ENCODE measurements around the gene ASPM. TPM values are rescaled to one million over a fixed set of nuclear protein-coding genes. Genes with fewer than 3 reads are reported as not detected.

The ASPM gene
- total and polyA plus RNA-seq, 2 donors (not counting 1 experiment from before 2014, with no cell fraction given), result 0.13 to 0.27 TPM

GRCh38 chr1:197103300-197103699 lies 43.2 kb downstream of the ASPM start:
- TF ChIP-seq EZH2 (IDR thresholded peaks at IDR 0.05; ENCODE audit: borderline replicate concordance, insufficient read depth, low read depth, low read length, poor library complexity, severe bottlenecking) (no peak), CTCF (IDR thresholded peaks at IDR 0.05) (no peak)
- intact Hi-C loops (cut with micrococcal nuclease), result no loop called here
- H2AFZ ChIP-seq (ENCODE audit: insufficient read depth, low read depth, low read length, poor library complexity, severe bottlenecking), result no peak overlapping the region
- H4K20me1 ChIP-seq (ENCODE audit: control insufficient read depth, insufficient read depth, low read length, poor library complexity, severe bottlenecking), result no peaks in the 10 kb centered on the region
- no peaks in the 10 kb centered on the region for H3K9me3 ChIP-seq (ENCODE audit: control extremely low read depth in 1 of 3, control insufficient read depth in 2 of 3, insufficient read depth in 1 of 3, low read length in 2 of 3)
- no peaks in the 10 kb centered on the region for H3K79me2 ChIP-seq (ENCODE audit: control insufficient read depth, insufficient read depth, low read length)
- Mint-ChIP-seq H3K27ac (no peak overlapping the region), H3K4me1 (no peaks in the 10 kb centered on the region), H3K27me3 (no peaks in the 10 kb centered on the region), H3K9me3 (ENCODE audit: insufficient read depth) (no peaks in the 10 kb centered on the region), H3K4me3 (no peak overlapping the region)
- no peak for ATAC-seq (ENCODE audit: low read depth)
- POLR2A ChIA-PET, result no interaction called here
- CTCF ChIA-PET, result no interaction called here
- H3K4me1 ChIP-seq (ENCODE audit: control insufficient read depth in 2 of 2, insufficient read depth in 2 of 2, low read length in 2 of 2), result no peaks in the 10 kb centered on the region
- no peak overlapping the region for H3K27ac ChIP-seq (ENCODE audit: low read length in 2 of 2)
- no peaks in the 10 kb centered on the region for H3K27me3 ChIP-seq (replicated peaks in 1 of 4; ENCODE audit: control extremely low read depth in 1 of 4, control insufficient read depth in 3 of 4, insufficient read depth in 4 of 4, low read length in 3 of 4)
- H3K36me3 ChIP-seq (replicated peaks in 1 of 2; ENCODE audit: control extremely low read depth in 1 of 2, control insufficient read depth in 1 of 2, extremely low read depth in 1 of 2, insufficient read depth in 2 of 2, low read length in 1 of 2), result peaks cover 0 to 6% of the 10 kb centered on the region in 2 experiments
- no peak overlapping the region for H3K9ac ChIP-seq (ENCODE audit: low read length)
- H3K4me3 ChIP-seq (ENCODE audit: control extremely low read depth in 1 of 5, extremely low read depth in 1 of 5, insufficient read depth in 1 of 5, low read depth in 2 of 5, low read length in 4 of 5), result no peak overlapping the region
- WGBS (ENCODE audit: insufficient coverage), result 95% methylated on average over 2 of the region's 5 CpGs
- DNase-seq, result no peak
- no peak overlapping the region for H3K4me2 ChIP-seq (replicated peaks; ENCODE audit: low read depth, low read length, poor library complexity, severe bottlenecking)

GRCh38 chr1:197101978-197102377 lies 44.5 kb downstream of the ASPM start:
- intact Hi-C loops (cut with micrococcal nuclease), result no loop called here
- Histone ChIP-seq H3K4me3 (ENCODE audit: control extremely low read depth in 1 of 5, extremely low read depth in 1 of 5, insufficient read depth in 1 of 5, low read depth in 2 of 5, low read length in 4 of 5) (no peak overlapping the region), H4K20me1 (ENCODE audit: control insufficient read depth, insufficient read depth, low read length, poor library complexity, severe bottlenecking) (no peaks in the 10 kb centered on the region), H3K4me1 (ENCODE audit: control insufficient read depth in 2 of 2, insufficient read depth in 2 of 2, low read length in 2 of 2) (no peaks in the 10 kb centered on the region), H3K27me3 (replicated peaks in 1 of 4; ENCODE audit: control extremely low read depth in 1 of 4, control insufficient read depth in 3 of 4, insufficient read depth in 4 of 4, low read length in 3 of 4) (no peaks in the 10 kb centered on the region), H3K36me3 (replicated peaks in 1 of 2; ENCODE audit: control extremely low read depth in 1 of 2, control insufficient read depth in 1 of 2, extremely low read depth in 1 of 2, insufficient read depth in 2 of 2, low read length in 1 of 2) (peaks cover 0 to 6% of the 10 kb centered on the region in 2 experiments), H3K9me3 (ENCODE audit: control extremely low read depth in 1 of 3, control insufficient read depth in 2 of 3, insufficient read depth in 1 of 3, low read length in 2 of 3) (no peaks in the 10 kb centered on the region), H2AFZ (ENCODE audit: insufficient read depth, low read depth, low read length, poor library complexity, severe bottlenecking) (no peak overlapping the region), H3K27ac (ENCODE audit: low read length in 2 of 2) (no peak overlapping the region), H3K9ac (ENCODE audit: low read length) (no peak overlapping the region), H3K4me2 (replicated peaks; ENCODE audit: low read depth, low read length, poor library complexity, severe bottlenecking) (no peak overlapping the region), H3K79me2 (ENCODE audit: control insufficient read depth, insufficient read depth, low read length) (no peaks in the 10 kb centered on the region)
- Mint-ChIP-seq H3K4me3 (no peak overlapping the region), H3K27ac (no peak overlapping the region), H3K4me1 (no peaks in the 10 kb centered on the region), H3K9me3 (ENCODE audit: insufficient read depth) (no peaks in the 10 kb centered on the region), H3K27me3 (no peaks in the 10 kb centered on the region)
- WGBS (ENCODE audit: insufficient coverage), result no CpG with 5 or more reads among the region's 3 CpGs
- ChIA-PET POLR2A (no interaction called here), CTCF (interaction anchor here (1.1 kb wide), 1 partner anchor 8 kb away, joined by 3 read pairs; no protein-coding TSS in a partner anchor)
- DNase-seq (no peak), ATAC-seq (ENCODE audit: low read depth) (no peak)
- TF ChIP-seq CTCF (IDR thresholded peaks at IDR 0.05), result no peak
- no peak for TF ChIP-seq EZH2 (IDR thresholded peaks at IDR 0.05; ENCODE audit: borderline replicate concordance, insufficient read depth, low read depth, low read length, poor library complexity, severe bottlenecking)

Measured in B cell (primary cell).